Keratinocyte (primary cell): Measurements from ENCODE around the gene DISC1. TPM values are rescaled to one million over a fixed set of nuclear protein-coding genes. Genes with fewer than 3 reads are reported as not detected.

Source experiments
- DNase-seq: peaks from one replicate; pipeline ENCODE4 v3.0.0-alpha.2; 2011; ENCODE audit warnings: low read depth, missing footprints, low spot score
- FAIRE-seq: peaks from 2 replicates; lab custom pipeline; 2011; peaks lifted over from hg19 to GRCh38; lab: Jason Lieb, UNC
- H2AFZ ChIP-seq: 2 replicates; pipeline ENCODE4 v1.6.0; 2012; ENCODE audit warnings: low read length, control low read depth, inconsistent platforms; ENCODE audit not compliant: control insufficient read depth
- H3K27ac ChIP-seq: 2 replicates; pipeline ENCODE4 v1.5.1; 2011; ENCODE audit warnings: low read length; ENCODE audit not compliant: control insufficient read depth, insufficient read depth
- H3K27me3 ChIP-seq: 3 replicates; pipeline ENCODE4 v1.6.0; 2011; ENCODE audit warnings: low read length; ENCODE audit not compliant: control insufficient read depth, insufficient read depth; ENCODE audit errors: extremely low read depth
- H3K36me3 ChIP-seq, 2 experiments: 2 replicates in 1 of 2; 3 replicates in 1 of 2; pipeline ENCODE4 v1.5.1; 2011; ENCODE audit warnings: low read length in 2 of 2, mild to moderate bottlenecking in 1 of 2; ENCODE audit not compliant: control insufficient read depth in 2 of 2, insufficient read depth in 2 of 2; ENCODE audit errors: extremely low read depth in 1 of 2
- H3K4me1 ChIP-seq: 3 replicates; pipeline ENCODE4 v1.5.1; 2011; ENCODE audit warnings: low read length; ENCODE audit not compliant: control insufficient read depth, insufficient read depth; ENCODE audit errors: extremely low read depth
- H3K4me2 ChIP-seq: 3 replicates; pipeline ENCODE4 v1.6.0; 2011; ENCODE audit warnings: low read depth, low read length; ENCODE audit not compliant: control insufficient read depth, insufficient read depth; ENCODE audit errors: extremely low read depth
- H3K4me3 ChIP-seq, 3 experiments: fragments of 200-600 bp in 1 of 3; sonication (generic) in 1 of 3; 2 replicates in 2 of 3; 3 replicates in 1 of 3; pipeline ENCODE4 v1.5.1; 2011 to 2016; ENCODE audit warnings: low read length in 3 of 3, mild to moderate bottlenecking in 3 of 3, control low read depth in 2 of 3, inconsistent platforms in 1 of 3, low read depth in 1 of 3, mixed read lengths in 1 of 3, mixed run types in 1 of 3, moderate library complexity in 1 of 3; ENCODE audit not compliant: control insufficient read depth in 2 of 3, insufficient read depth in 2 of 3; ENCODE audit errors: extremely low read depth in 1 of 3
- H3K79me2 ChIP-seq: 2 replicates; pipeline ENCODE4 v1.6.0; 2012; ENCODE audit warnings: low read length; ENCODE audit not compliant: control insufficient read depth, insufficient read depth
- H3K9ac ChIP-seq: 3 replicates; pipeline ENCODE4 v1.6.0; 2011; ENCODE audit warnings: low read length; ENCODE audit not compliant: control insufficient read depth, insufficient read depth; ENCODE audit errors: extremely low read depth
- H3K9me1 ChIP-seq: 3 replicates; pipeline ENCODE4 v1.6.0; 2011; ENCODE audit warnings: low read length; ENCODE audit not compliant: control insufficient read depth, insufficient read depth; ENCODE audit errors: extremely low read depth
- H3K9me3 ChIP-seq: 2 replicates; pipeline ENCODE4 v1.5.1; 2012; ENCODE audit warnings: low read depth, low read length; ENCODE audit not compliant: control insufficient read depth
- H4K20me1 ChIP-seq: 3 replicates; pipeline ENCODE4 v1.6.0; 2011; ENCODE audit warnings: low read length; ENCODE audit not compliant: control insufficient read depth, insufficient read depth; ENCODE audit errors: extremely low read depth
- EZH2 ChIP-seq: IDR thresholded peaks from one replicate; pipeline ENCODE4 v1.6.1; 2012; ENCODE audit warnings: inconsistent platforms, mild to moderate bottlenecking, low read length, moderate library complexity
- dilution Hi-C: fragments of 300-500 bp; cut with MboI; formaldehyde crosslinking; loops from one replicate; pipeline ENCODE4 v1.7.0; 2020; ENCODE audit warnings: low sequenced_read_pairs; ENCODE audit not compliant: extremely low pct_ligation_motif_present
- polyA plus RNA-seq, 5 experiments: library from polyadenylated mRNA; depleted of rRNA in 3 of 5; stranded (reverse) in 3 of 5; stranded (forward) in 1 of 5; unstranded in 1 of 5; fragments of >200 nt; gene quantifications; 1 replicate in 1 of 5; 2 replicates in 3 of 5; 3 replicates in 1 of 5; pipeline versions ENCODE4 v1.2.1 to v1.2.3, GENCODE V29; 2011 to 2012; ENCODE audit warnings: missing spikeins in 2 of 5, low read depth in 1 of 5, low replicate concordance in 1 of 5
- TF ChIP-seq, protein P1 (sequence below), 3 experiments: IDR thresholded peaks in 1 of 3; conservative IDR thresholded peaks in 1 of 3; optimal IDR thresholded peaks in 1 of 3; 2 replicates in 2 of 3; 3 replicates in 1 of 3; pipeline versions ENCODE3 to v1.5.1; 2011; ENCODE audit warnings: low read length in 3 of 3, mild to moderate bottlenecking in 3 of 3, moderate library complexity in 2 of 3, control low read depth in 1 of 3, inconsistent platforms in 1 of 3; ENCODE audit not compliant: insufficient read depth in 2 of 3; ENCODE audit errors: extremely low read depth in 1 of 3

Gene DISC1
- polyA plus RNA-seq, 1 donor (not counting 4 experiments of a cell fraction or from before 2014, with no cell fraction given) = 0.47 TPM

DNA sequence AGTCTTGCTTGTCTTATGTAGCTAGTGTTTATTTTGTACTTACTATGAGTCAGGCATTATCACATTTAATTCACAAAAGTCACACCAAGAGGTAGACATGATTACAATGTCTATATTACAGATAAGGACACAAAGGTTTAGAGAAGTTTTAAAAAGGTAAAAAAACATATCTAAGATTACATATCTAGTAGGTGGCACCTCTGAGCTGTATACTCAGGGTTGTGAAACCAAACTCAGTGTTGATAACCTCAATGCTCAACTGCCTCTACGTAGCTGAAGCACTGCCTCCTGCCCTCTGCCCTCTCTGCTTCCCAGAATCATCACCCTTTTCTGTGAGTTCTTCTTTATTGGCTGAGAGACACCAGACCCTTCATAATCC lies 431.3 kb downstream of the DISC1 start:
- dilution Hi-C loops = no loop called here
- Histone ChIP-seq H3K27ac (no peak overlapping the region), H2AFZ (no peak overlapping the region), H3K9me3 (no peaks in the 10 kb centered on the region), H3K4me3 (no peak overlapping the region), H4K20me1 (no peaks in the 10 kb centered on the region), H3K4me1 (no peaks in the 10 kb centered on the region), H3K9ac (no peak overlapping the region), H3K4me2 (no peak overlapping the region), H3K9me1 (no peaks in the 10 kb centered on the region), H3K79me2 (no peaks in the 10 kb centered on the region), H3K27me3 (no peaks in the 10 kb centered on the region), H3K36me3 (no peaks in the 10 kb centered on the region)
- FAIRE-seq (no peak), DNase-seq (no peak)
- TF ChIP-seq, protein P1, sequence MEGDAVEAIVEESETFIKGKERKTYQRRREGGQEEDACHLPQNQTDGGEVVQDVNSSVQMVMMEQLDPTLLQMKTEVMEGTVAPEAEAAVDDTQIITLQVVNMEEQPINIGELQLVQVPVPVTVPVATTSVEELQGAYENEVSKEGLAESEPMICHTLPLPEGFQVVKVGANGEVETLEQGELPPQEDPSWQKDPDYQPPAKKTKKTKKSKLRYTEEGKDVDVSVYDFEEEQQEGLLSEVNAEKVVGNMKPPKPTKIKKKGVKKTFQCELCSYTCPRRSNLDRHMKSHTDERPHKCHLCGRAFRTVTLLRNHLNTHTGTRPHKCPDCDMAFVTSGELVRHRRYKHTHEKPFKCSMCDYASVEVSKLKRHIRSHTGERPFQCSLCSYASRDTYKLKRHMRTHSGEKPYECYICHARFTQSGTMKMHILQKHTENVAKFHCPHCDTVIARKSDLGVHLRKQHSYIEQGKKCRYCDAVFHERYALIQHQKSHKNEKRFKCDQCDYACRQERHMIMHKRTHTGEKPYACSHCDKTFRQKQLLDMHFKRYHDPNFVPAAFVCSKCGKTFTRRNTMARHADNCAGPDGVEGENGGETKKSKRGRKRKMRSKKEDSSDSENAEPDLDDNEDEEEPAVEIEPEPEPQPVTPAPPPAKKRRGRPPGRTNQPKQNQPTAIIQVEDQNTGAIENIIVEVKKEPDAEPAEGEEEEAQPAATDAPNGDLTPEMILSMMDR (optimal IDR thresholded peaks at IDR 0.05 in 1 of 3, IDR thresholded peaks at IDR 0.05 in 1 of 3, conservative IDR thresholded peaks at IDR 0.05 in 1 of 3; ENCODE audit: extremely low read depth in 1 of 3, insufficient read depth in 2 of 3, low read length in 3 of 3) = no peak
- TF ChIP-seq EZH2 = no peak

GRCh38 chr1:232059726-232060374 lies 433.3 kb downstream of the DISC1 start:
- H2AFZ ChIP-seq = no peak overlapping the region
- H3K9me1 ChIP-seq = no peaks in the 10 kb centered on the region
- FAIRE-seq = no peak
- no peak for DNase-seq
- H4K20me1 ChIP-seq = no peaks in the 10 kb centered on the region
- H3K36me3 ChIP-seq = no peaks in the 10 kb centered on the region
- no peaks in the 10 kb centered on the region for H3K9me3 ChIP-seq
- H3K4me1 ChIP-seq = no peaks in the 10 kb centered on the region
- H3K4me3 ChIP-seq = no peak overlapping the region
- dilution Hi-C loops = no loop called here
- H3K27ac ChIP-seq = no peak overlapping the region
- TF ChIP-seq, protein P1 (optimal IDR thresholded peaks at IDR 0.05 in 1 of 3, IDR thresholded peaks at IDR 0.05 in 1 of 3, conservative IDR thresholded peaks at IDR 0.05 in 1 of 3; ENCODE audit: extremely low read depth in 1 of 3, insufficient read depth in 2 of 3, low read length in 3 of 3) = no peak
- TF ChIP-seq EZH2 = no peak
- H3K9ac ChIP-seq = no peak overlapping the region
- H3K27me3 ChIP-seq = no peaks in the 10 kb centered on the region
- no peak overlapping the region for H3K4me2 ChIP-seq
- no peaks in the 10 kb centered on the region for H3K79me2 ChIP-seq
